GM12865 (cell line): Measurements from ENCODE around the gene MRPL30.
A peak's percentile ranks its signal among the peaks of the same experiment; 100 is the strongest.

Experiments
- DNase-seq: peaks from one replicate; pipeline ENCODE4 v3.0.0; 2010; ENCODE audit warnings: low read depth
- H3K4me3 ChIP-seq: 2 replicates; pipeline ENCODE4 v1.5.1; 2011; ENCODE audit warnings: mild to moderate bottlenecking, low read depth, low read length, control low read depth
- TF ChIP-seq, protein P1 (sequence below): IDR thresholded peaks from 2 replicates; pipeline ENCODE4 v1.5.1; 2011; ENCODE audit warnings: low read length, control low read depth, low read depth, inconsistent platforms; ENCODE audit not compliant: insufficient read depth; ENCODE audit errors: missing control alignments

MRPL30 gene

DNA sequence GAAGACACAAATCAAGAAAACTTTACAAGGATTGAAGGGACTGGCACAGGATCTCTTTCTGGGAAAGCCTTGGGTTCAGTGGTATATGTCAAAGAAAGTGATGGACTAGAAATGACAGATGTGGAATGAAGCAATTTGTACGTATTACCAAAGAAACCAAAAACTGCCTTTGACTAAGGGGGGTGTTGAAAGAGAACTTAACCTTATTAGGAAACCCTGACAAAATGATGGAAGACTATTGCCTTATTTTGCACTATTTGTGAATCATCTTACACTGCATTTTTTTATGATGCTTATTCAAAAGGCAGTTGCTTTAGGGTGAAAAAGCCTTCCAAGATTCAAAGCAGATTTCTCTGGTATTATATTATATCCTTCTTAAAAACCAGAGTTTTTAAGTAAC is 30.3 kb upstream of the MRPL30 start:
- TF ChIP-seq, protein P1, sequence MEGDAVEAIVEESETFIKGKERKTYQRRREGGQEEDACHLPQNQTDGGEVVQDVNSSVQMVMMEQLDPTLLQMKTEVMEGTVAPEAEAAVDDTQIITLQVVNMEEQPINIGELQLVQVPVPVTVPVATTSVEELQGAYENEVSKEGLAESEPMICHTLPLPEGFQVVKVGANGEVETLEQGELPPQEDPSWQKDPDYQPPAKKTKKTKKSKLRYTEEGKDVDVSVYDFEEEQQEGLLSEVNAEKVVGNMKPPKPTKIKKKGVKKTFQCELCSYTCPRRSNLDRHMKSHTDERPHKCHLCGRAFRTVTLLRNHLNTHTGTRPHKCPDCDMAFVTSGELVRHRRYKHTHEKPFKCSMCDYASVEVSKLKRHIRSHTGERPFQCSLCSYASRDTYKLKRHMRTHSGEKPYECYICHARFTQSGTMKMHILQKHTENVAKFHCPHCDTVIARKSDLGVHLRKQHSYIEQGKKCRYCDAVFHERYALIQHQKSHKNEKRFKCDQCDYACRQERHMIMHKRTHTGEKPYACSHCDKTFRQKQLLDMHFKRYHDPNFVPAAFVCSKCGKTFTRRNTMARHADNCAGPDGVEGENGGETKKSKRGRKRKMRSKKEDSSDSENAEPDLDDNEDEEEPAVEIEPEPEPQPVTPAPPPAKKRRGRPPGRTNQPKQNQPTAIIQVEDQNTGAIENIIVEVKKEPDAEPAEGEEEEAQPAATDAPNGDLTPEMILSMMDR = no peak
- H3K4me3 ChIP-seq = no peak overlapping the region
- no peak for DNase-seq

DNA sequence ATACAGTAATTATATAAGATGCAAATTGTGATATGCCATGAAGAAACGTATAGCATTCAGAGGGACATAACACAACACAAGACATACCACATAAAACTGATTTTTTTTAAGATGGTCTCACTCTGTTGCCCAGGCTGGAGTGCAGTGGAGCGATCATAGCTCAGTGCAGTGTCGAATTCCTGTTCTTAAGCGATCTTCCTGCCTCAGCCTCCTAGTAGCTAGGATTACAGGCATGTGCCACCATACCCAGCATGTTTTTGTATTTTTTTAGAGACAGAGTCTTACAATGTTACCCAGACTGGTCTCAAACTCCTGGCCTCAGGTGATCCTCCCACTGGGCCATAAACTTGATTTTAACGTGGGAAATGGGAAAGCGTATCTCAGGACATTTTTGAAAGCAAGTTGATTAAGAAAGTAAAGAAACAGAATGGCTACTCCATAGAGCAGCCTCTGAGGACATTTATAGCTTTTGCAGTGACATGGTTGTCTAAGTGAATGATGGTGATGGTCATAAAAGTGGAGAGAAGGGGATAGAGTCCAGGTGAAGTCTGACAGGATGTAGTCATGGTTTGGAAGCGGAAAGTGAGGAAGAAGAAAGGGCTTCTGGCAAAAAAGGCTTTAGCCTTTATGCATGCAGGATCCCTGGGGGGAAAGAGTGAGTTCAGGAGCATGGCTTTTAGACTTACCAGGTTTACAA is 28.6 kb upstream of the MRPL30 start:
- H3K4me3 ChIP-seq = no peak overlapping the region
- TF ChIP-seq, protein P1 = no peak

DNA sequence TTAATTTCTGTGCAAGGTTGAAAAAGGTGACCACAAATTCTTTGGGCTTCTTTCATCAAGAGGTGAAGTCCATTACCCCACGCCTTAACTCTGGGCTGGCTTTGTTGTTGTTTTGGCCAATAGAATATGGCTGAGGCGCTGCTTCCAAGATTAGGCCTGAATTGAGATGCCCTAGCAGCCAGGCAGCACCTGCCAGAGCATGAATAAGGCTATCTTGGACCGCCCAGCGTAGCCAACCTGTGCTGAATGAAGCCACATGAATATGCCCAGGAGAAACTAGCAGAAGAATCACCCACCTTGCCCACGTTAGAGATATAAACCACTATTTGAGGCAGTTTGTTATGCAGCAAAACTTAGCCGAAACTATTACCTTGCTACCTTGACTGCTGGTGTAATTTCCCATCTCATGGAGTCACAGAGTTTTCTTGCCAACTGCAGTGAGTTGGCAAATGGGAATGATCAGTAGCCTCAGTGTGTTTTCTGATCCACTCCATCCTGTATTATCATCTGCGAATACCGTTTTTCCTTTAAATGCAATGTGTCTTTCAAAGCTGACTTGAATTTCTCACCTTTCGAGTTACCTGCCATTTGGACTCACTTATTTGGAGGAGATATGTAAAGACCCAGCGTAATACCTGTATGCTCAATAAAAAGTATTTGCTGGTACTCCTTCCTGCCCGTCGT is 26.9 kb upstream of the MRPL30 start:
- TF ChIP-seq, protein P1 = no peak
- peak overlapping the region; percentile 76 for H3K4me3 ChIP-seq
- DNase-seq = no peak

More for the DNA sequence above, 28.6 kb upstream of the MRPL30 start:
- no peak for DNase-seq

DNA sequence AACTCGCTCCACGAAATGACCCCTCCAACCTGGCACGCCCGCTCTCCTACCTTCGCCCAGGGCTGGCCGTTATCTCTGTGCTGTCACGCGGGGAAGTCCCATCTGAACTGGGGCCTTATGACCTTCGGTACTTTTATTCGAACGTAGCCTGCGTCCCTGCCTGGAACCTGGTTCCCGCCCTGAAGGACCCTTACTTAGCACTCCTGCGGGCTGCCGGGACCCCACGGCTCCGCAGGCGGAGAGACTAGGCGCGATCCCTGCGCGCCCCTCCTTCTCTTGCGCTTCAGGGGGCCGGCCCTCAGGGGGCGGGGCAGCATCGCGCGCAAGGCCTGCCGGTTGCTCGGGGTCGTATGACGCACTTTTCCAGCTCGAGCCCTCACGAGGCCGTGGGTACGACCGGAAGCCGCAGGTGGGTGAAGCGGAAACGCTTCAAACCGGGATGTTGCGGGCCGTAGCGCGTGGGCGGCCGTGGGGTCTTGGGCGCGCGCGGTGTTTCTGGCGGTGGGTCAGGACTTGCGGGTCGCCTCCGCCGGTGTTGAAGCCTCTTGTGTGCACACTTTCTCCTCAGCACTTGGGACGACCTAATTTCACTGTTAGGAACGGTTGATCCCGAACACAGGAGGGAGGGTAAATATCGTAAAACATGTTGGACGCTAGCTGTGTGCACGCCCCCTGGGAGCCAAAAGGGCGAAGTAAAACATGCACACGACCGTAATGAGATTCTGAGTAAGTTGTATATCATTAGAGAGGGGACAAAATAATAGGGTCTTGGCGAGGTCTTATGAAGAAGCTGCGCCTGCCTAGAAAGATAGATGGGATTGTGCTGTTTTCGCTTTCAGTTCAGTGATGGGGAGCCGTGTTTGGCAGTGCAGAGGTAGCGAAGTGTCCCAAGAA is 26.1 kb upstream of the MRPL30 start, which contains the start of the genes LIPT1 and TSGA10:
TSS of gene LIPT1 (plus strand) at position 325 of the 894 bp plus-strand sequence. CDS start 6,991 bp downstream, outside the sequence.
TSS of gene TSGA10 (minus strand) at position 300 of the 894 bp plus-strand sequence. CDS start 45,503 bp downstream, outside the sequence.
- TF ChIP-seq, protein P1 = no peak
- H3K4me3 ChIP-seq = peak within 1 kb of the TSS; percentile 76

DNA sequence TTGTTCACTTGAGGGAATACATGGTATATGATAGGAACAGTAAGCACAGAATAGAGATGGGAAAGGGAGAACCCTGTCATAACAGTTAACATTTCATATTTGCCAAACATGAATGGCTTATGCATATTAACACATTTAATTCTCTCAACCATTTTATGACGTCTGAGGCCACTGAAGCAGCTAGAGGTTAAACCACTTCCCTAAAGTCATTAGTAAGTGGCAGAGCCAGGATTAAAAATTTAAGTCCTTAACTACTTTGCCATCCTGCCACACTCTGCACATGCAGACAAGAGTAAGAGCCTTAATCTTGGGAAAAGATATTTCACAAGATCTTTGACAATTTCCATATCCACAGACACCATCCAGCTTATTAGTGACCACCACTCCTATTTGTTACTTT is 24.1 kb upstream of the MRPL30 start:
- no peak for DNase-seq
- TF ChIP-seq, protein P1 = no peak
- no peak overlapping the region for H3K4me3 ChIP-seq

More for the DNA sequence above, 26.1 kb upstream of the MRPL30 start, which contains the start of the genes LIPT1 and TSGA10:
- DNase-seq = peak; percentile 95

DNA sequence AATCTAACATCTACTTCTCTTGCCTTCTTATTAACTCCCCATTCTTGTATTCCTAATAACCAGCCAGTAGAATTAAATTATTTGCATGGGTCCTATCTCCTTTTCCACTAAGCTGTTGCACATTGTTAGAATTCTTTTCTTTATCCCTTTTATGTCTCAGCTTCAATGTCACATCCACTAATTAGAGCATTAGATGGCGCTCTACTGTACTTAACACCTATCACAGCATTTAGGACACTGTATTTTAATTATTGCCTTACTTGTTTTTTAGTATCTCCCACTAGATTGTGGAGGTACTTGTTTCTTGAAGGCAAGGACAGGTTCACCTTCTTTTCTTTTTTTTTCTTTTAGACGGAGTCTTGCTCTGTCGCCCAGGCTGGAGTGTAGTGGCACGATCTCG is 22.4 kb upstream of the MRPL30 start:
- TF ChIP-seq, protein P1 = no peak
- no peak for DNase-seq
- no peak overlapping the region for H3K4me3 ChIP-seq
